Trophoblast cell (in vitro differentiated cells and primary cell): ENCODE results near the gene MEOX1.

Experiments used
- DNase-seq, 2 donors: peaks; one replicate each; pipeline ENCODE4 v3.0.0-alpha.2; 2016
- H2AFZ ChIP-seq: 2 replicates; pipeline ENCODE4 v1.6.1; 2013; ENCODE audit warnings: low read length, moderate library complexity, mild to moderate bottlenecking; ENCODE audit not compliant: insufficient read depth, poor library complexity
- H2AK5ac ChIP-seq: 2 replicates; pipeline ENCODE4 v1.6.1; 2013; ENCODE audit warnings: mild to moderate bottlenecking, low read length
- H2BK120ac ChIP-seq: 2 replicates; pipeline ENCODE4 v1.6.1; 2013; ENCODE audit warnings: low read length, mild to moderate bottlenecking, moderate library complexity; ENCODE audit not compliant: insufficient read depth, poor library complexity
- H2BK12ac ChIP-seq: 2 replicates; pipeline ENCODE4 v1.6.1; 2013; ENCODE audit warnings: mild to moderate bottlenecking, low read length, moderate library complexity
- H2BK5ac ChIP-seq: 2 replicates; pipeline ENCODE4 v1.6.1; 2013; ENCODE audit warnings: low read length, low read depth, moderate library complexity, mild to moderate bottlenecking; ENCODE audit not compliant: poor library complexity
- H3K14ac ChIP-seq: 2 replicates; pipeline ENCODE4 v1.6.1; 2013; ENCODE audit warnings: mild to moderate bottlenecking, low read length
- H3K18ac ChIP-seq: 2 replicates; pipeline ENCODE4 v1.6.1; 2013; ENCODE audit warnings: mild to moderate bottlenecking, low read length
- H3K23ac ChIP-seq: 2 replicates; pipeline ENCODE4 v1.6.1; 2013; ENCODE audit warnings: low read length
- H3K27ac ChIP-seq: 2 replicates; pipeline ENCODE4 v1.5.1; 2013; ENCODE audit warnings: low read depth, mild to moderate bottlenecking, inconsistent platforms, low read length, moderate library complexity
- H3K27me3 ChIP-seq: 2 replicates; pipeline ENCODE4 v1.6.1; 2013; ENCODE audit warnings: inconsistent platforms, mild to moderate bottlenecking, low read length, moderate library complexity; ENCODE audit not compliant: insufficient read depth
- H3K36me3 ChIP-seq, 2 experiments: 1 replicate in 1 of 2; 2 replicates in 1 of 2; pipeline ENCODE4 v1.6.1; 2013; ENCODE audit warnings: low read length in 2 of 2, mild to moderate bottlenecking in 2 of 2, moderate library complexity in 1 of 2; ENCODE audit not compliant: insufficient read depth in 2 of 2, control insufficient read depth in 1 of 2
- H3K4ac ChIP-seq: 2 replicates; pipeline ENCODE4 v1.6.1; 2013; ENCODE audit warnings: low read depth, mild to moderate bottlenecking, low read length, moderate library complexity
- H3K4me1 ChIP-seq, 2 experiments: 1 replicate in 1 of 2; 2 replicates in 1 of 2; pipeline ENCODE4 v1.6.1; 2013; ENCODE audit warnings: low read length in 2 of 2, mild to moderate bottlenecking in 2 of 2, moderate library complexity in 1 of 2; ENCODE audit not compliant: insufficient read depth in 2 of 2, control insufficient read depth in 1 of 2
- H3K4me2 ChIP-seq: 2 replicates; pipeline ENCODE4 v1.6.1; 2013; ENCODE audit warnings: inconsistent platforms, mild to moderate bottlenecking, low read length, moderate library complexity
- H3K4me3 ChIP-seq: 2 replicates; pipeline ENCODE4 v1.5.1; 2013; ENCODE audit warnings: mild to moderate bottlenecking, low read depth, low read length, inconsistent platforms
- H3K79me1 ChIP-seq: one replicate; pipeline ENCODE4 v1.6.1; 2013; ENCODE audit warnings: low read length
- H3K79me2 ChIP-seq: 2 replicates; pipeline ENCODE4 v1.6.1; 2013; ENCODE audit warnings: low read length, mild to moderate bottlenecking; ENCODE audit not compliant: control insufficient read depth, insufficient read depth, poor library complexity
- H3K9ac ChIP-seq: 2 replicates; pipeline ENCODE4 v1.6.1; 2013; ENCODE audit warnings: mild to moderate bottlenecking, low read length
- H3K9me3 ChIP-seq: 2 replicates; pipeline ENCODE4 v1.6.1; 2013; ENCODE audit warnings: low read depth, mild to moderate bottlenecking, control low read depth, inconsistent platforms, low read length; ENCODE audit not compliant: insufficient read depth
- H4K12ac ChIP-seq: 2 replicates; pipeline ENCODE4 v1.6.1; 2013; ENCODE audit warnings: low read depth, mild to moderate bottlenecking, low read length, moderate library complexity
- H4K8ac ChIP-seq: 2 replicates; pipeline ENCODE4 v1.6.1; 2013; ENCODE audit warnings: low read depth, mild to moderate bottlenecking, low read length, moderate library complexity
- H4K91ac ChIP-seq: one replicate; pipeline ENCODE4 v1.6.1; 2013; ENCODE audit warnings: low read depth, mild to moderate bottlenecking, low read length, moderate library complexity
- WGBS: extraction: QIAGEN DNeasy Blood & Tissue Kit; methylation state at CpG from one replicate; pipeline ENCODE4 v1.1.7; 2013; ENCODE audit warnings: missing lambda C conversion rate; ENCODE audit not compliant: insufficient read length, insufficient coverage; ENCODE audit errors: extremely low coverage; 5-methylcytosine and 5-hydroxymethylcytosine counted together

Gene MEOX1

GRCh38 chr17:43665084-43665936 is 3.6 kb upstream of the MEOX1 start:
- WGBS: no CpG with 5 or more reads among the region's 26 CpGs
- Histone ChIP-seq H3K27ac (peak overlapping the region; percentile 90), H3K9me3 (no peaks in the 10 kb centered on the region), H2AK5ac (peak overlapping the region; percentile 91), H2BK12ac (peak overlapping the region; percentile 97), H2BK120ac (peak overlapping the region; percentile 95), H3K18ac (peak overlapping the region; percentile 82), H3K14ac (peak overlapping the region; percentile 73), H4K91ac (peak overlapping the region; percentile 98), H3K4me3 (no peak overlapping the region), H3K27me3 (no peaks in the 10 kb centered on the region), H3K79me2 (peaks cover 6% of the 10 kb centered on the region), H4K12ac (peak overlapping the region; percentile 45), H3K36me3 (no peaks in the 10 kb centered on the region), H3K4me1 (peaks cover 43 to 55% of the 10 kb centered on the region in 2 experiments), H3K79me1 (peaks cover 59% of the 10 kb centered on the region), H3K9ac (no peak overlapping the region), H2BK5ac (peak overlapping the region; percentile 96), H3K4me2 (peak overlapping the region; percentile 32), H4K8ac (peak overlapping the region; percentile 83), H3K23ac (no peak overlapping the region), H3K4ac (peak overlapping the region; percentile 81), H2AFZ (peak overlapping the region; percentile 40)
- DNase-seq: peak in 1 of 2 donors; percentile 39

- peak overlapping the region; percentile 46 for H2BK12ac ChIP-seq
- H2AK5ac ChIP-seq: peak overlapping the region; percentile 22
- peak overlapping the region; percentile 26 for H2BK120ac ChIP-seq
- no peaks in the 10 kb centered on the region for H3K36me3 ChIP-seq
- no peak overlapping the region for H3K18ac ChIP-seq
- peaks cover 5% of the 10 kb centered on the region for H3K79me2 ChIP-seq
- H3K9ac ChIP-seq: no peak overlapping the region
- no peak overlapping the region for H3K27ac ChIP-seq
- WGBS: no CpG with 5 or more reads among the region's 12 CpGs
- H3K27me3 ChIP-seq: no peaks in the 10 kb centered on the region
- H4K8ac ChIP-seq: no peak overlapping the region
- no peaks in the 10 kb centered on the region for H3K9me3 ChIP-seq
- peak overlapping the region; percentile 37 for H3K14ac ChIP-seq
- H4K91ac ChIP-seq: peak overlapping the region; percentile 58
- peak overlapping the region; percentile 26 for H2BK5ac ChIP-seq
- no peak overlapping the region for H4K12ac ChIP-seq
- no peak overlapping the region for H3K4ac ChIP-seq
- H2AFZ ChIP-seq: no peak overlapping the region
- peaks cover 41 to 53% of the 10 kb centered on the region in 2 experiments for H3K4me1 ChIP-seq
- H3K4me3 ChIP-seq: no peak overlapping the region
- no peak overlapping the region for H3K23ac ChIP-seq
- H3K79me1 ChIP-seq: peaks cover 53% of the 10 kb centered on the region
- DNase-seq: no peak
- H3K4me2 ChIP-seq: no peak overlapping the region
Observed at GRCh38 chr17:43664096-43664495, 2.4 kb upstream of the MEOX1 start.

- Histone ChIP-seq H2AK5ac (peak overlapping the region; percentile 71), H3K27ac (no peak overlapping the region), H3K36me3 (no peaks in the 10 kb centered on the region), H3K4ac (peak overlapping the region; percentile 17), H3K9me3 (no peaks in the 10 kb centered on the region), H3K4me2 (no peak overlapping the region), H2BK12ac (peak overlapping the region; percentile 95), H3K4me1 (peaks cover 45 to 58% of the 10 kb centered on the region in 2 experiments), H3K79me2 (peaks cover 5% of the 10 kb centered on the region), H4K91ac (peak overlapping the region; percentile 28), H3K9ac (no peak overlapping the region), H4K8ac (peak overlapping the region; percentile 12), H3K27me3 (no peaks in the 10 kb centered on the region), H3K18ac (peak overlapping the region; percentile 73), H2BK5ac (peak overlapping the region; percentile 5), H3K23ac (no peak overlapping the region), H3K4me3 (no peak overlapping the region), H2AFZ (no peak overlapping the region), H4K12ac (no peak overlapping the region), H3K14ac (no peak overlapping the region), H3K79me1 (peaks cover 54% of the 10 kb centered on the region), H2BK120ac (peak overlapping the region; percentile 44)
- no peak for DNase-seq
- no CpG with 5 or more reads among the region's 4 CpGs for WGBS
Observed at GRCh38 chr17:43663383-43663782, 1.7 kb upstream of the MEOX1 start.

DNA sequence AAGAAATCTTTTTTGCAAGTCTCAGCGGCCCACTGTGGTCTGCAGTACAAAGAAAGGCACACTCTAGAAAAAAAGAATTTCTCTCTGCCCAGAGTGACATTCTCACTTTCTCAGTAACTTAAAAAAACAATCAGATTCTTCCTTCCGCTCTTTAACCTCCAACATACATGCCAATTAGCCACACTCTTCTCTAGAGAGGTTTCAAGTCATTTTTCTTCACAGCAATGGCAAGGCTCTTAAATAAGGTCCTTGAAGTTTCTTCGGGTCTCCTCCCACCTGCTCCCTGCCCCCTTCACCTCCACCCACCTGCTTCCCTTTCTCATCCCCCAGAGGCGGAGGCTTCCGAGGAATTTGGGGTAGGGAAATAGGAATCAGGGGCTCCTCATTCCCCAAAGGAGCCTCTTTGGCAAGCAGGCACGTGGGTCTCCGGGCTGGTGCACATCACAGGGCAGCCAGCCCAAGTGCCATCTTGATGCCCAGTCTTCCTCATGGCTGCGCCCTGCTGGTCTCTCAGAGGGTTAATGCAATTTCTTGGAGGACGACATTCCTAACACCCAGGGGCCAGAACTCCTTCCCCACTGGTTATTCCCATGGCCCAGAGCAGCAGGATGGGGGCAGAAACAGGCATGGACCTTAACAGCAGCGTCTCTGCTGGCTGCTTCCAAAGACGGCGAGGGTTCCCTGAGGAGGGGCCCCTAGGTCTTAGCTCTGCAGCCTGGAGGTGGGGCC is 855 bp upstream of the MEOX1 start:
- WGBS: no CpG with 5 or more reads among the region's 12 CpGs
- no peak overlapping the region for H4K12ac ChIP-seq
- H2BK120ac ChIP-seq: peak overlapping the region; percentile 44
- peak overlapping the region; percentile 5 for H2BK5ac ChIP-seq
- no peaks in the 10 kb centered on the region for H3K9me3 ChIP-seq
- H3K18ac ChIP-seq: peak overlapping the region; percentile 10
- peak overlapping the region; percentile 12 for H4K8ac ChIP-seq
- no peak overlapping the region for H2AK5ac ChIP-seq
- DNase-seq: no peak
- peak overlapping the region; percentile 95 for H2BK12ac ChIP-seq
- peak overlapping the region; percentile 23 for H3K27ac ChIP-seq
- no peak overlapping the region for H3K4ac ChIP-seq
- peak overlapping the region; percentile 11 for H3K14ac ChIP-seq
- peak overlapping the region; percentile 28 for H4K91ac ChIP-seq
- H3K4me3 ChIP-seq: no peak overlapping the region
- peak overlapping the region; percentile 5 for H3K4me2 ChIP-seq
- H3K23ac ChIP-seq: no peak overlapping the region
- no peaks in the 10 kb centered on the region for H3K36me3 ChIP-seq
- peaks cover 5% of the 10 kb centered on the region for H3K79me2 ChIP-seq
- no peak overlapping the region for H2AFZ ChIP-seq
- peaks cover 45 to 54% of the 10 kb centered on the region in 2 experiments for H3K4me1 ChIP-seq
- H3K27me3 ChIP-seq: no peaks in the 10 kb centered on the region
- no peak overlapping the region for H3K9ac ChIP-seq
- peaks cover 48% of the 10 kb centered on the region for H3K79me1 ChIP-seq
